K562 (cell line): Measurements from ENCODE around the gene RWDD1. TPM values are rescaled to one million over a fixed set of nuclear protein-coding genes. Genes with fewer than 3 reads are reported as not detected.

Experiments
- CBX5 ChIP-seq: IDR thresholded peaks from 2 replicates; pipeline ENCODE4 v1.6.1; 2014; ENCODE audit warnings: low read depth, borderline replicate concordance
- JUN ChIP-seq, 2 experiments: sonication (generic) in 1 of 2; formaldehyde crosslinking in 1 of 2; IDR thresholded peaks; 2 replicates each; pipeline versions ENCODE4 v1.6.1 to v1.8.0; 2012 to 2022; ENCODE audit warnings: borderline replicate concordance in 2 of 2, mild to moderate bottlenecking in 2 of 2, improper control_type of control experiment in 1 of 2, low read depth in 1 of 2, low read length in 1 of 2, missing genetic modification reagents in 1 of 2
- MAFF ChIP-seq: IDR thresholded peaks from 2 replicates; pipeline ENCODE4 v1.6.1; 2012; ENCODE audit warnings: low read length, improper control_type of control experiment
- MEIS2 ChIP-seq: fragments of 450-650 bp; IDR thresholded peaks from 2 replicates; pipeline ENCODE4 v1.6.1; 2014; ENCODE audit warnings: mild to moderate bottlenecking; ENCODE audit not compliant: partially characterized antibody
- MYNN ChIP-seq, 2 experiments: sonication (generic); formaldehyde crosslinking in 1 of 2; IDR thresholded peaks; 2 replicates each; pipeline versions ENCODE4 v1.5.0 to v1.6.1; 2016 to 2020; ENCODE audit warnings: antibody characterized with exemption in 1 of 2, missing genetic modification reagents in 1 of 2
- PHB ChIP-seq: fragments of 250-450 bp; sonication (Bioruptor Pico); IDR thresholded peaks from 2 replicates; pipeline ENCODE4 v1.5.0; 2021
- PML ChIP-seq: IDR thresholded peaks from 2 replicates; pipeline ENCODE4 v1.6.1; 2012; ENCODE audit warnings: low read length, inconsistent platforms
- POLR2A ChIP-seq: fragments of 450-650 bp; conservative IDR thresholded peaks from 2 replicates; pipeline ENCODE4 v1.6.1; 2016
- RHOXF2B ChIP-seq: fragments of 250-450 bp; sonication (Bioruptor Pico); conservative IDR thresholded peaks from 2 replicates; pipeline ENCODE4 v1.5.1; 2021
- SREBF2 ChIP-seq: sonication (generic); formaldehyde crosslinking; IDR thresholded peaks from 2 replicates; pipeline ENCODE4 v1.4.0; 2020; ENCODE audit warnings: mild to moderate bottlenecking, missing genetic modification reagents
- TFAM ChIP-seq: fragments of 250-450 bp; sonication (Bioruptor Pico); conservative IDR thresholded peaks from 2 replicates; pipeline ENCODE4 v1.5.0; 2021; ENCODE audit warnings: mild to moderate bottlenecking, moderate library complexity
- ZKSCAN1 ChIP-seq: fragments of 150-350 bp; IDR thresholded peaks from 2 replicates; pipeline ENCODE4 v1.6.1; 2016; ENCODE audit warnings: low read depth, low read length
- ZNF75A ChIP-seq: fragments of 450-650 bp; formaldehyde crosslinking; IDR thresholded peaks from 2 replicates; pipeline ENCODE4 v1.4.0; 2020; ENCODE audit warnings: mild to moderate bottlenecking
- polyA plus RNA-seq, 8 experiments: library from polyadenylated mRNA; depleted of rRNA in 4 of 8; stranded (reverse) in 5 of 8; unstranded in 3 of 8; fragments of >200 nt; fragmentation: Nextera tagmentation in 2 of 8; fragmentation: Illumina TruSeq in 1 of 8; extraction: Ambion mirVana in 2 of 8; extraction: Trizol in 1 of 8; gene quantifications; 2 replicates each; pipeline versions ENCODE4 v1.2.1 to v1.2.3, GENCODE V29; 2011 to 2014; ENCODE audit warnings: inconsistent platforms in 1 of 8, missing spikeins in 1 of 8
- total RNA-seq, 7 experiments: library from RNA; depleted of rRNA in 6 of 7; stranded (reverse); fragments of >200 nt in 6 of 7; fragmentation: Illumina TruSeq in 2 of 7; extraction: Trizol in 2 of 7; gene quantifications; 2 replicates each; pipeline versions ENCODE4 v1.2.1 to v1.2.3, GENCODE V29; 2011 to 2021; ENCODE audit warnings: low replicate concordance in 1 of 7
- TF ChIP-seq, protein P1 (sequence below): fragments of 250-450 bp; sonication (Bioruptor Pico); IDR thresholded peaks from 2 replicates; pipeline ENCODE4 v1.8.0; 2021; ENCODE audit warnings: mild to moderate bottlenecking, moderate library complexity
- TF ChIP-seq, protein P2 (sequence below): fragments of 450-650 bp; formaldehyde crosslinking; IDR thresholded peaks from 2 replicates; pipeline ENCODE4 v1.4.0; 2022; ENCODE audit warnings: missing genetic modification characterization
- TF ChIP-seq, protein P3 (sequence below): fragments of 250-450 bp; sonication (Bioruptor Pico); IDR thresholded peaks from 2 replicates; pipeline ENCODE4 v1.5.1; 2021; ENCODE audit warnings: mild to moderate bottlenecking
- TF ChIP-seq, protein P4 (sequence below): fragments of 250-450 bp; sonication (Bioruptor Pico); IDR thresholded peaks from 2 replicates; pipeline ENCODE4 v1.8.0; 2021; ENCODE audit warnings: moderate library complexity, mild to moderate bottlenecking, inconsistent platforms
- TF ChIP-seq, protein P5 (sequence below): IDR thresholded peaks from 2 replicates; pipeline ENCODE4 v1.6.1; 2011; ENCODE audit warnings: borderline replicate concordance, low read depth, mild to moderate bottlenecking, moderate library complexity, low read length; ENCODE audit not compliant: insufficient read depth, poor library complexity, severe bottlenecking

RWDD1 gene
- total and polyA plus RNA-seq, 9 of the 15 experiments (the other 6 are each of a cell fraction or from before 2014, with no cell fraction given) = 31.9 to 89.8 (median 48.7) TPM

DNA sequence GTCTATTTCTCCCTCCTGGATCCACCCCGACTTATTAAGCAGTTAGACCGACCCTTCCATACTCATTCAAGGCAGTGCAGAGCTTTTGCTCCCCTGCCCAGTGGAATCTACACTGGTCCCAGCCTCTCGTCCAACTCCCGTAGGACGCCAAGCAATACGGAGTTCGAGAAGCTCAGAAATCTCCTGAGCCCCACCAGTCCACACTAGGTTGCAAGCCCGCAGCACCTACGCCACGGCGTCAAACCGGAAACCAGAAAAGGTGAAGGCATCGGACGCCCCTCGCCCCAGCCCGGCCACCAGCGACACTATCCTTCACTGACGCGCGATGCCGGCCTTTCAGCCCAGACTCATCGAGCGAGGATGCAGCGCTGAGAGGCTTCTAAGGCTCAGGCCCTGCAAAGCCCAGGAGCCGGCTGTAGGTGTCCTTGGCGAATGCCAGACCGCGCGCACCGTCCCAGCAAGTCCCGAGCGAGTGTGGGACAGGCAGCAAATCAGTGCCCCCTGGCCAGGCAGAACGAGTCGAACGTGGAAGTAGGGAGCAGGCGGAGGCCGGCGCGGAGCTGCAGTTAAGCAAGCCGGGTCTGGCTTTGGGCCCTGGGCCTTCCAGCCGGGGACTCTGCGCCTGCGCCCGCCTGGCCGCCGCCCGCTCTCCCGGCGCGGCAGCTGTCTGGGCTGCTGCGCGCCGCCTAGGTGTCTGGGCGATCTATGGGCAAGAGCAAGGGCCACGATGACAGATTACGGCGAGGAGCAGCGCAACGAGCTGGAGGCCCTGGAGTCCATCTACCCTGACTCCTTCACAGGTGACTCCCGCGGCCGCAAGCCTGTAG lies at the start of gene RWDD1 (continued):
- TF ChIP-seq, protein P1, sequence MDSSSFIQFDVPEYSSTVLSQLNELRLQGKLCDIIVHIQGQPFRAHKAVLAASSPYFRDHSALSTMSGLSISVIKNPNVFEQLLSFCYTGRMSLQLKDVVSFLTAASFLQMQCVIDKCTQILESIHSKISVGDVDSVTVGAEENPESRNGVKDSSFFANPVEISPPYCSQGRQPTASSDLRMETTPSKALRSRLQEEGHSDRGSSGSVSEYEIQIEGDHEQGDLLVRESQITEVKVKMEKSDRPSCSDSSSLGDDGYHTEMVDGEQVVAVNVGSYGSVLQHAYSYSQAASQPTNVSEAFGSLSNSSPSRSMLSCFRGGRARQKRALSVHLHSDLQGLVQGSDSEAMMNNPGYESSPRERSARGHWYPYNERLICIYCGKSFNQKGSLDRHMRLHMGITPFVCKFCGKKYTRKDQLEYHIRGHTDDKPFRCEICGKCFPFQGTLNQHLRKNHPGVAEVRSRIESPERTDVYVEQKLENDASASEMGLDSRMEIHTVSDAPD (CRISPR knock-in tag) = no peak
- TF ChIP-seq SREBF2 (CRISPR knock-in tag) = no peak
- no peak for TF ChIP-seq ZNF75A (CRISPR knock-in tag)
- peak; percentile 91 for TF ChIP-seq MEIS2
- TF ChIP-seq, protein P2, sequence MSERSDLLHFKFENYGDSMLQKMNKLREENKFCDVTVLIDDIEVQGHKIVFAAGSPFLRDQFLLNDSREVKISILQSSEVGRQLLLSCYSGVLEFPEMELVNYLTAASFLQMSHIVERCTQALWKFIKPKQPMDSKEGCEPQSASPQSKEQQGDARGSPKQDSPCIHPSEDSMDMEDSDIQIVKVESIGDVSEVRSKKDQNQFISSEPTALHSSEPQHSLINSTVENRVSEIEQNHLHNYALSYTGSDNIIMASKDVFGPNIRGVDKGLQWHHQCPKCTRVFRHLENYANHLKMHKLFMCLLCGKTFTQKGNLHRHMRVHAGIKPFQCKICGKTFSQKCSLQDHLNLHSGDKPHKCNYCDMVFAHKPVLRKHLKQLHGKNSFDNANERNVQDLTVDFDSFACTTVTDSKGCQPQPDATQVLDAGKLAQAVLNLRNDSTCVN = no peak
- TF ChIP-seq MAFF = no peak; the same call in 1 of the 2 replicates
- no peak for TF ChIP-seq TFAM (CRISPR knock-in tag)
- TF ChIP-seq CBX5 = no peak
- TF ChIP-seq ZKSCAN1 = 0 out of 2 replicates have a peak, but pooled peaks have one; percentile 40
- TF ChIP-seq, protein P3, sequence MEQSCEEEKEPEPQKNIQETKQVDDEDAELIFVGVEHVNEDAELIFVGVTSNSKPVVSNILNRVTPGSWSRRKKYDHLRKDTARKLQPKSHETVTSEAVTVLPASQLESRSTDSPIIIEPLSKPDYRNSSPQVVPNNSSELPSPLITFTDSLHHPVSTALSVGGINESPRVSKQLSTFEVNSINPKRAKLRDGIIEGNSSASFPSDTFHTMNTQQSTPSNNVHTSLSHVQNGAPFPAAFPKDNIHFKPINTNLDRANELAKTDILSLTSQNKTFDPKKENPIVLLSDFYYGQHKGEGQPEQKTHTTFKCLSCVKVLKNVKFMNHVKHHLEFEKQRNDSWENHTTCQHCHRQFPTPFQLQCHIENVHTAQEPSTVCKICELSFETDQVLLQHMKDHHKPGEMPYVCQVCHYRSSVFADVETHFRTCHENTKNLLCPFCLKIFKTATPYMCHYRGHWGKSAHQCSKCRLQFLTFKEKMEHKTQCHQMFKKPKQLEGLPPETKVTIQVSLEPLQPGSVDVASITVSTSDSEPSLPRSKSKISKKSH (CRISPR knock-in tag) = no peak
- TF ChIP-seq PML = peak; percentile 87
- TF ChIP-seq, protein P4, sequence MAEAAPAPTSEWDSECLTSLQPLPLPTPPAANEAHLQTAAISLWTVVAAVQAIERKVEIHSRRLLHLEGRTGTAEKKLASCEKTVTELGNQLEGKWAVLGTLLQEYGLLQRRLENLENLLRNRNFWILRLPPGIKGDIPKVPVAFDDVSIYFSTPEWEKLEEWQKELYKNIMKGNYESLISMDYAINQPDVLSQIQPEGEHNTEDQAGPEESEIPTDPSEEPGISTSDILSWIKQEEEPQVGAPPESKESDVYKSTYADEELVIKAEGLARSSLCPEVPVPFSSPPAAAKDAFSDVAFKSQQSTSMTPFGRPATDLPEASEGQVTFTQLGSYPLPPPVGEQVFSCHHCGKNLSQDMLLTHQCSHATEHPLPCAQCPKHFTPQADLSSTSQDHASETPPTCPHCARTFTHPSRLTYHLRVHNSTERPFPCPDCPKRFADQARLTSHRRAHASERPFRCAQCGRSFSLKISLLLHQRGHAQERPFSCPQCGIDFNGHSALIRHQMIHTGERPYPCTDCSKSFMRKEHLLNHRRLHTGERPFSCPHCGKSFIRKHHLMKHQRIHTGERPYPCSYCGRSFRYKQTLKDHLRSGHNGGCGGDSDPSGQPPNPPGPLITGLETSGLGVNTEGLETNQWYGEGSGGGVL = no peak
- no peak for TF ChIP-seq PHB (CRISPR knock-in tag)
- TF ChIP-seq JUN (IDR thresholded peaks at IDR 0.05; ENCODE audit: borderline replicate concordance, low read depth, low read length) = peak; percentile 72; the same call in 1 of the 2 replicates
- TF ChIP-seq JUN (CRISPR knock-in tag; IDR thresholded peaks at IDR 0.05; ENCODE audit: borderline replicate concordance) = 0 out of 2 replicates have a peak, but pooled peaks have one; percentile 29
- TF ChIP-seq POLR2A = peak; percentile 95
- TF ChIP-seq RHOXF2B (CRISPR knock-in tag) = no peak
- TF ChIP-seq, protein P5, sequence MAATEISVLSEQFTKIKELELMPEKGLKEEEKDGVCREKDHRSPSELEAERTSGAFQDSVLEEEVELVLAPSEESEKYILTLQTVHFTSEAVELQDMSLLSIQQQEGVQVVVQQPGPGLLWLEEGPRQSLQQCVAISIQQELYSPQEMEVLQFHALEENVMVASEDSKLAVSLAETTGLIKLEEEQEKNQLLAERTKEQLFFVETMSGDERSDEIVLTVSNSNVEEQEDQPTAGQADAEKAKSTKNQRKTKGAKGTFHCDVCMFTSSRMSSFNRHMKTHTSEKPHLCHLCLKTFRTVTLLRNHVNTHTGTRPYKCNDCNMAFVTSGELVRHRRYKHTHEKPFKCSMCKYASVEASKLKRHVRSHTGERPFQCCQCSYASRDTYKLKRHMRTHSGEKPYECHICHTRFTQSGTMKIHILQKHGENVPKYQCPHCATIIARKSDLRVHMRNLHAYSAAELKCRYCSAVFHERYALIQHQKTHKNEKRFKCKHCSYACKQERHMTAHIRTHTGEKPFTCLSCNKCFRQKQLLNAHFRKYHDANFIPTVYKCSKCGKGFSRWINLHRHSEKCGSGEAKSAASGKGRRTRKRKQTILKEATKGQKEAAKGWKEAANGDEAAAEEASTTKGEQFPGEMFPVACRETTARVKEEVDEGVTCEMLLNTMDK = peak; percentile 67
- TF ChIP-seq MYNN (IDR thresholded peaks at IDR 0.05) = peak; percentile 19; the same call in 1 of the 2 replicates
- TF ChIP-seq MYNN (CRISPR knock-in tag; IDR thresholded peaks at IDR 0.05) = no peak
